Measurements from ENCODE around the gene SLC23A3.

Gene SLC23A3

GRCh38 chr2:219169930-219170654 lies at the start of gene SLC23A3:
SLC23A3 (minus strand) TSS chr2:219170029; CDS start chr2:219169984, 45 bp downstream.
- no peak for DNase-seq

GRCh38 chr2:219218732-219219701 lies 49.2 kb upstream of the SLC23A3 start, which contains the start of gene ABCB6:
ABCB6 (minus strand) TSS chr2:219218958; CDS start chr2:219218673, 285 bp downstream.
- DNase-seq, result peak; percentile 94

DNA sequence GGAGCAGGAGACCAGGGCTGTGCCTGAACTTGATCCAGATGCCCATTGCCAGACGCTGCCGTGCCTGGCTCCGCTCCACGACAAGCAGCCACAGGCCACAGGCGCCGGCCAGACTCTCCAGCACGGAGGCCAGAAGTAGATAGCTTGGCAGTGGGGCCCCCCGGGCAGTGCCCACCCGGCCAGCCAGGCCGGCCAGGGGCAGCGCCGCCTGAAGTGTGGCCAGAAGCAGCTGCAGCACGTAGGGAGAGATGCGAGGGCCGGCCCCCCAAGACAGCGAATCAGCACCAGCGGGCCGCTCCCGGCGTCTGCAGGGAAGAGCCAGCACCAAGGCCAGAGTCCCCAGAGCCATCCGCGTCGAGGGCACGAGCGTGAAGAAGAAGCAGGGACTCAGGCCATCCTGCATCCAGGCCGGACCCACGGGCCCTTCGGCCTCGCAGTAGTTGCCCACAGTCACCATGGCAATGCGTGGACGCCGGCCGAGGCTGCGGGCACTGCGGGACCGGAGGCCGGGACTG lies 48.4 kb upstream of the SLC23A3 start:
- peak; percentile 46 for DNase-seq

DNA sequence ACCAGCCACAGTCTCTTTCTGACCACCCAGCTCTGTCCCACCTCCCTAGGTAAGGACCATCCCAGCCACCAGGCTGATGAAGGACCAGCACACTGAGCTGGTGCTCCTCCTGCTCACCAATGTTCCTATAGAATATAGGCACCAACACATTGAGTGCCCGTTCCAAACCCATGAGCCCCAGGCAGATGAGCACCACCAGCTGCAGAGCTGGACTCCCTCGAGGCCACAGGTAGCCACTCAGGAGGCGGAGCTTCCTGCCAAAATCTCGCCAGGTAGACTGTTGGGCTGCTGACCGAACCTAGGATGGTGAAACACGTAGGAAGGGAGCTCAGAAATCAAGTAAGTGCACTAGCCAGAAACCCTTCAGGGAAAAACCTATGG lies 46.7 kb upstream of the SLC23A3 start:
- no peak for DNase-seq

- no peak for DNase-seq
Measured at GRCh38 chr2:219215871-219216534, 46.2 kb upstream of the SLC23A3 start.

GRCh38 chr2:219214786-219215185 lies 45.0 kb upstream of the SLC23A3 start:
- no peak for DNase-seq

DNA sequence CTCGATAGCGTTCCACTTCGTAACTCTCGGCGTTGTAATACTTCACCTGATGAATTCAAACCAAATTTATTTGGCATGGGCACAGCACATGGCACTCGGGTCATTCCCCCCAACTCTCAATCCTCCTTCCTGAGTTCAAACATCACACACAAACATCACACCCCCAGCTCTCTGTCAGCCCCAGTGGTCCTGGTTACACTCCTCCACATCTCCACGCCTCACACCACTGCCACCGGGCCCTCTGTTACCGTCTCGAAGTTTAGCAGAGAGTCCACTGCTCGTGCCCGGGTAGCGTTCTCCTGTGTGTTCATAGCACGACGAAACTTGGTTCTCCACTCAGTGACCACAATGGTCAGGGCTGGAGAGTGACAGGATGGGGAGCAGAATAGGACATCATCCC lies 44.3 kb upstream of the SLC23A3 start:
- DNase-seq, result no peak

DNA sequence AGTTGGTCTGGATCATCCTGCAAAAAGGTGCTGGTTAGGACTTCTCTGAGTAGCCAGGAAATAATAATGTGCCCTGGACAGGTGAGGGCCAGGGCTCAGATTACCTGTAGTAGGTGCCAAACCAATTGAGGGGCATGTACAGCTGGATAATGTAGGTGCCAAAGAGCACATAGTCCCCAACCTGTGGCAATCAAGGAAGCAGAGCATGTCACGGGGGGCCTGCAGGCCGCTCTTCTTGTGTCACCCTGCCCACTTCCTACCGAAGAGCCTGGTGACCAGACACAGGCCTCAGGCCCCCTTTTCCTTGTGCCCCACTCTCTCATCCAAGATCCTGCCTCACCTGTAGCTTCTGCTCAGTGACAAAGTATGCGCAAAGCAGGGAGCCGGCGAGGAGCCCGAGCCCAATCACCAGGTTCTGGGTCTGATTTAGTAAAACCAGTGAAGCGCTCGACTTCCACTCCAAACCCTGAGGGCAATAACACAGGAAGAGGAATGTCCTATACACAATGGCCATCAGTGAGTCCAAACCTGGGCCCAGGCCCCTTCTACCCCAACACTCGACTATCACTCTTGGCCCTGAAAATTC lies 43.8 kb upstream of the SLC23A3 start:
- no peak for DNase-seq

GRCh38 chr2:219213026-219213415 lies 43.2 kb upstream of the SLC23A3 start:
- DNase-seq, result no peak

DNA sequence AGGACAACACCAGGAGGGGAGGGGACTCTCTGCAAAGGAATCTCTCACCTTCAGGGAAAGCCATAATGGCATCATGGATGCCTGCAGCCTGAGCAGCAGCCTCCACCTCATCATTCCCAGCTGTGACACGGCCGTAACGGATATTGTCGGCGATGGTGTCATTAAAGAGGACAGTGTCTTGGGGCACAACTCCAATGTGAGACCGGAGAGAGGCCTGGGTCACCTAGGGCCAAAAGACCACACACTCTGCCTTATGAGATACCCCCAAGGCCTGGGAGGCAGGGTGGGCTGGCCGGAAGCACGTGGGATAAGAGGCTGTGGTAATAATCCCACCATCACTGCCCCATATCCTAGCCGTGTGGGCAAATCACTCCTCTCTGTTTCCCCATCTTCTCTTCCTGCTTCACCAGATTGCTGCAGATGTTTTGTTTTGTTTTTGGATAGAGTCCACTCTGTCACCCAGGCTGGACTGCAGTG lies 41.1 kb upstream of the SLC23A3 start:
- DNase-seq, result no peak

DNA sequence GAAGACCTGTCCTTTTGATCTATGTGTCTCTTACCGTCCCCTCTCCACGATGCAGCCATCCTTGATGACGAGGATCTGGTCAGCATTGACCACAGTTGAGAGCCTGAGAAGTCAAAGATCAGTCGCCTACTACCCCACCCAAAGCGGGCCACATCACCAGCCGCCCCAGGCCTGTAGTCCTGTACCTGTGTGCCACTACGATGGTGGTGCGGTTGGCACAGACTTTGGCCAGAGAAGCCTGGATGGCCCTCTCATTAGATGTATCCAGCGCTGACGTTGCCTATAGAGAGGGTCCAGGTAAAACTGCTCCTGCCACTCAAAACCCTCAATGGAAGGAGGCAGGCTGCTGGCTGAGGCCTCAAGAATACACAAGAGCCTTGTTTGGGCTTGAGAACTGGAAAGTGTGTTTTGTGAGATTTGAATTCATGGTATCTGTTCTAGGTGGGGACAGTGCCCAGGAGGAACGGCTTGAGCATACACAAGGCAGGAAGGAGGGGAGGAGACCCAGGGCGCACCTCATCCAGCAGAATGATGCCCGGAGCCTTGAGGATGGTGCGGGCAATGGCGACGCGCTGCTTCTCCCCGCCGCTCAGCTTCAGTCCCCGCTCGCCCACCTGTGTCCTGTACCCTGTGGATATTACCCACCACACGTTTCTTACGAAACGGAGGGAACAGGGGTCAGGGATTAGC lies 40.5 kb upstream of the SLC23A3 start:
- DNase-seq, result no peak

- DNase-seq, result no peak
Measured at GRCh38 chr2:219209236-219210195, 39.7 kb upstream of the SLC23A3 start.

GRCh38 chr2:219207884-219208740 lies 38.3 kb upstream of the SLC23A3 start:
- DNase-seq, result peak; percentile 20

DNA sequence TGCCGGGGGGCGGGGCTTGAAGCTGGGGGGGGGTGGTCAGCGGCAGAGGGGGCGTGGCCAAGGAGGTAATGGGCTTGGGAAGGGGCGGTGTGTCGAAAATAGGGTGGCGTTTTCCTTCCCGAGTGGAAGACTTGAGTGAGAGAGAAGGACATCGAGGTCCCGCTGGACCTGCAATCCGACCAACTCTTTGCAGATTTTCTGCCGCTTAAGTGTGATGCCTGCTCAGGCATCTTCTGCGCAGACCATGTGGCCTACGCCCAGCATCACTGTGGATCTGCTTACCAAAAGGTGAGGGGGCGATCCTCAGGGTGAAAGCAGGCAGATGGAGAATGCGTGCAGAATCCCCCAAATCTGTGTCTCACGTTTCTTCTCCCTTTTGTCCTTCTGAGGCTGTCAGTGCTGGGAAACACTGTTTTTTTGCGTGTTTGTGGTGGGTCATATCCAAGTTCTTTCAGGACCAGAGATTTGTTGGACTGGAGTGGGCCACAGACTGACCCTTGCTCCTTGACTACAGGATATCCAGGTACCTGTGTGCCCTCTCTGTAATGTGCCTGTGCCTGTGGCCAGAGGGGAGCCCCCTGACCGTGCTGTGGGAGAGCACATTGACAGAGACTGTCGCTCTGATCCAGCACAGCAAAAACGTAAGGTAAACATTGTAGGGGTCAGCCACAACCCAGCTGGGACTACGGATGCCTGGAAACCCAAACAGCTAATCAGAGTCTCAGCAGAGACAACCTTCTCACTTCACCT lies 37.5 kb upstream of the SLC23A3 start:
- no peak for DNase-seq

DNA sequence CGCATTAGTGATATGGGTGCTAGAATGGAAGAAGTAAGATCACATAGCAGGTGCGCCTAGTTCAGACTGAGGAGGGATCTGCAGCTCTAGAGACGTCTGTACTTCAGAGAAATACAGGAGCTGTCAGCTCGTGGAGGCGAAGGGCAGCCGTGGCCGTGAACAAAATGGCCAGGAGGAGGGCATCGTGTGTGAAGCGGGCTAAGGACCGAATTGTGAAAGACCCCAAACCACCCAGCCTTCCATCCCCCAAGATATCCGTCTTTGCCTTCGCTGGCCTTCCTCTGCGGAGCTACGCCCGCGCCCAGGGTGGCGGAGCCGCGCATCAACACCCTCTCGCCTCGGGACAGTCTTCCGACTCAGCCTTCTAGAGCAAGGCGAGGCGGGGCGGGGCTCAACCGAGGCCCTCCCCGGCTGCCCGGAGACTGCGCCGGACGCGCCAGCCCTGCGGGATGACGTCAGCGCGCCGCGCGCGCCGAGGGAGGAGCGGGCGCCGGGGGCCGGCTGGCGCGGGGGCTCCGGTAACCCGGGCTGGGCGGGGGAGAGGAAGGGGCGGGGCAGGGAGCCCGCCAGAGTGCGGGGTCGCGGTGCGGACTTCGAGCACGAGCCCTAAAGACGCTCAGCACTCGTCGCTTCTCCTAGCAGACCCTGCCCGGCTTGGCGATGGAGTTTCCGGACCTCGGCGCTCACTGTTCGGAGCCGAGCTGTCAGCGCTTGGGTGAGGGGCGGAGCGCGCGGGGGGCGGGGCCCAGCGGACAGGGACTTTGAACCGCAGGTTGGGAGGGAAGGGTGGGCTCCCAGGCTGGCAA lies 36.7 kb upstream of the SLC23A3 start, which contains the start of gene ZFAND2B:
Gene ZFAND2B, plus strand, starts transcription at position 455 of the 806 bp plus-strand sequence. Its CDS starts 206 bp downstream, at position 661.
- peak; percentile 90 for DNase-seq

GRCh38 chr2:219205981-219206327 lies 36.1 kb upstream of the SLC23A3 start:
- DNase-seq, result no peak

GRCh38 chr2:219205165-219205538 lies 35.3 kb upstream of the SLC23A3 start:
- DNase-seq, result no peak

Data from NCI-H510A (cell line).